Measurements from ENCODE around the gene DUSP18. TPM values are rescaled to one million over a fixed set of nuclear protein-coding genes. Genes with fewer than 3 reads are reported as not detected.

Gene DUSP18
- polyA plus RNA-seq, 2 of the 4 experiments (the other 2 are of a cell fraction) = 3.4 to 7.2 TPM

GRCh38 chr22:30655532-30655931, 12.1 kb downstream of the DUSP18 start:
- Histone ChIP-seq H3K4me1 (no peaks in the 10 kb centered on the region), H3K9me3 (no peaks in the 10 kb centered on the region), H3K4me3 (no peak overlapping the region), H3K4me2 (no peak overlapping the region), H3K27ac (no peak overlapping the region)
- FAIRE-seq = no peak
- DNase-seq (ENCODE audit: low read depth in 1 of 2, low spot score in 1 of 2) = no peak
- ChIA-PET CTCF (interaction anchor here (0.6 to 0.9 kb wide), 4 partner anchors 10 to 100 kb away, joined by 3 read pairs; no protein-coding TSS in a partner anchor), POLR2A (no interaction called here)
- TF ChIP-seq BCL3 (IDR thresholded peaks at IDR 0.05) (no peak), E2F6 (IDR thresholded peaks at IDR 0.05; ENCODE audit: borderline replicate concordance, low read depth) (no peak), MAFK (IDR thresholded peaks at IDR 0.05; ENCODE audit: partially characterized antibody) (no peak), RARB (CRISPR knock-in tag; IDR thresholded peaks at IDR 0.05) (no peak), BHLHE40 (IDR thresholded peaks at IDR 0.05; ENCODE audit: low read depth, low read length) (no peak), MAX (IDR thresholded peaks at IDR 0.05) (no peak)
- ATAC-seq = no peak
- 74% methylated on average over 3 of the region's 3 CpGs for WGBS (ENCODE audit: missing lambda C conversion rate)

- Histone ChIP-seq H3K4me1 (no peaks in the 10 kb centered on the region), H3K27ac (no peak overlapping the region), H3K9me3 (no peaks in the 10 kb centered on the region), H3K4me2 (no peak overlapping the region), H3K4me3 (no peak overlapping the region)
- POLR2A ChIA-PET = no interaction called here
- no peak for FAIRE-seq
- WGBS (ENCODE audit: missing lambda C conversion rate) = 96% methylated on average over 14 of the region's 14 CpGs
- no peak for TF ChIP-seq RARB (CRISPR knock-in tag; IDR thresholded peaks at IDR 0.05)
- no peak for TF ChIP-seq HOXB5 (CRISPR knock-in tag; IDR thresholded peaks at IDR 0.05)
- no peak for TF ChIP-seq NFE2L2 (conservative IDR thresholded peaks at IDR 0.05; ENCODE audit: low read length)
- TF ChIP-seq POLR2A (IDR thresholded peaks at IDR 0.05; ENCODE audit: low read length) = no peak
- TF ChIP-seq CBX2 (IDR thresholded peaks at IDR 0.05; ENCODE audit: borderline replicate concordance, low read depth) = no peak
- no peak for TF ChIP-seq ATOH8 (CRISPR knock-in tag; IDR thresholded peaks at IDR 0.05; ENCODE audit: low read depth)
- TF ChIP-seq HDAC2 (IDR thresholded peaks at IDR 0.05) = no peak
- no peak for TF ChIP-seq HOXA7 (CRISPR knock-in tag; IDR thresholded peaks at IDR 0.05)
- no peak for TF ChIP-seq BHLHE40 (IDR thresholded peaks at IDR 0.05; ENCODE audit: low read depth, low read length)
- TF ChIP-seq ZC3H11A (IDR thresholded peaks at IDR 0.05) = no peak
- TF ChIP-seq CHD2 (IDR thresholded peaks at IDR 0.05; ENCODE audit: low read length, partially characterized antibody) = no peak
- no peak for TF ChIP-seq EP300 (IDR thresholded peaks at IDR 0.05)
- TF ChIP-seq JUN (IDR thresholded peaks at IDR 0.05) = no peak
- no peak for ATAC-seq
- no peak for DNase-seq (ENCODE audit: low read depth in 1 of 2, low spot score in 1 of 2)
- CTCF ChIA-PET = no interaction called here
Observed at GRCh38 chr22:30654361-30654760, 13.3 kb downstream of the DUSP18 start.

GRCh38 chr22:30652852-30653251, 14.8 kb downstream of the DUSP18 start:
- no peak for ATAC-seq
- Histone ChIP-seq H3K9me3 (no peaks in the 10 kb centered on the region), H3K4me3 (no peak overlapping the region), H3K4me1 (no peaks in the 10 kb centered on the region), H3K4me2 (no peak overlapping the region), H3K27ac (no peak overlapping the region)
- DNase-seq (ENCODE audit: low read depth in 1 of 2, low spot score in 1 of 2) = no peak
- WGBS (ENCODE audit: missing lambda C conversion rate) = 78% methylated on average over 2 of the region's 2 CpGs
- ChIA-PET POLR2A (no interaction called here), CTCF (interaction anchor here (1.0 kb wide), 1 partner anchor 18 kb away, joined by 5 read pairs; no protein-coding TSS in a partner anchor)
- no peak for FAIRE-seq
- TF ChIP-seq USF2 (IDR thresholded peaks at IDR 0.05) (no peak), MYC (IDR thresholded peaks at IDR 0.05; ENCODE audit: borderline replicate concordance, low read length) (no peak), RNF2 (IDR thresholded peaks at IDR 0.05; ENCODE audit: borderline replicate concordance, low read depth) (no peak), JUNB (IDR thresholded peaks at IDR 0.05) (no peak), EHF (CRISPR knock-in tag; IDR thresholded peaks at IDR 0.05) (no peak), RAD21 (conservative IDR thresholded peaks at IDR 0.05 in 1 of 2, IDR thresholded peaks at IDR 0.05 in 1 of 2) (no peak), GATA3 (IDR thresholded peaks at IDR 0.05; ENCODE audit: borderline replicate concordance) (no peak), NR3C1 (IDR thresholded peaks at IDR 0.05) (no peak), REST (IDR thresholded peaks at IDR 0.05) (no peak), ATOH8 (CRISPR knock-in tag; IDR thresholded peaks at IDR 0.05; ENCODE audit: low read depth) (no peak), PBX3 (IDR thresholded peaks at IDR 0.05) (no peak)

Data from A549 (cell line).